K562 (cell line): ENCODE data around the gene GLMP. TPM values are rescaled to one million over a fixed set of nuclear protein-coding genes. Genes with fewer than 3 reads are reported as not detected.

ENCODE experiments used
- ATAC-seq: fragments of 200-7000 bp; cut with Tn5 transposase; 3 replicates; pipeline ENCODE4 v1.9.1; 2020; ENCODE audit warnings: moderate library complexity
- BruUV-seq: library from RNA; stranded (reverse); fragments of 400-500 nt; replicated peaks from 2 replicates; lab custom pipeline; 2021; lab: Mats Ljungman, UMichigan
- CTCF ChIA-PET: fragments of 300-600 bp; formaldehyde crosslinking; extraction: SDS; loops from one replicate; lab custom pipeline; 2021; ENCODE audit warnings: low intra/inter-chr PET ratio; lab: Yijun Ruan, JAX
- POLR2A ChIA-PET: fragments of 300-600, 350-650 bp; sonication (Branson Sonifier 250); formaldehyde crosslinking; extraction: SDS; loops from one replicate; lab custom pipeline; 2021; ENCODE audit warnings: antibody characterized with exemption, inconsistent platforms; lab: Yijun Ruan, JAX
- DNase-seq, 4 experiments: peaks; one replicate each; pipeline versions ENCODE4 v3.0.0 to v3.0.0-alpha.2; 2011 to 2018; ENCODE audit warnings: low spot score in 3 of 4, mixed read lengths in 3 of 4; ENCODE audit errors: extremely low read depth in 1 of 4
- FAIRE-seq: peaks from 2 replicates; lab custom pipeline; 2011; peaks lifted over from hg19 to GRCh38; lab: Jason Lieb, UNC
- H2AFZ ChIP-seq: 2 replicates; pipeline ENCODE4 v1.6.0; 2011; ENCODE audit warnings: low read depth, low read length, control low read depth, inconsistent platforms
- H3K27ac ChIP-seq: fragments of 200-600 bp; 3 replicates; pipeline ENCODE4 v1.8.0; 2011; ENCODE audit warnings: low read depth, mild to moderate bottlenecking, control low read depth, inconsistent platforms, low read length, moderate library complexity, mixed read lengths; ENCODE audit errors: extremely low read depth
- H3K27me3 ChIP-seq, 2 experiments: fragments of 300-600 bp in 1 of 2; 2 replicates in 1 of 2; 3 replicates in 1 of 2; pipeline versions ENCODE4 v1.6.0 to v1.8.0; 2011; ENCODE audit warnings: inconsistent platforms in 2 of 2, low read length in 2 of 2, mild to moderate bottlenecking in 1 of 2, mixed read lengths in 1 of 2, moderate library complexity in 1 of 2; ENCODE audit not compliant: control insufficient read depth in 2 of 2, insufficient read depth in 2 of 2
- H3K36me3 ChIP-seq: fragments of 300-600 bp; 3 replicates; pipeline ENCODE4 v1.8.0; 2011; ENCODE audit warnings: mild to moderate bottlenecking, low read length, inconsistent platforms; ENCODE audit not compliant: control insufficient read depth, insufficient read depth
- H3K4me1 ChIP-seq, 2 experiments: fragments of 200-600 bp in 1 of 2; replicated peaks in 1 of 2; 2 replicates in 1 of 2; 3 replicates in 1 of 2; pipeline versions ENCODE4 v1.5.1 to v1.8.0; 2011; ENCODE audit warnings: inconsistent platforms in 2 of 2, low read length in 2 of 2, mild to moderate bottlenecking in 1 of 2, mixed read lengths in 1 of 2, moderate library complexity in 1 of 2; ENCODE audit not compliant: control insufficient read depth in 2 of 2, insufficient read depth in 2 of 2
- H3K4me2 ChIP-seq: 2 replicates; pipeline ENCODE4 v1.6.1; 2011; ENCODE audit warnings: low read length, control low read depth, inconsistent platforms, mixed read lengths; ENCODE audit not compliant: insufficient read depth
- H3K4me3 ChIP-seq: fragments of 200-600 bp; sonication (generic), shearing (Covaris generic); 2 replicates; pipeline ENCODE4 v1.5.1; 2016; ENCODE audit warnings: control low read depth, inconsistent platforms
- H3K79me2 ChIP-seq: fragments of 200-600 bp; 3 replicates; pipeline ENCODE4 v1.8.0; 2011; ENCODE audit warnings: low read length, inconsistent platforms; ENCODE audit not compliant: control insufficient read depth, insufficient read depth
- H3K9ac ChIP-seq, 2 experiments: 2 replicates each; pipeline versions ENCODE4 v1.6.0 to v1.6.1; 2011; ENCODE audit warnings: low read depth in 2 of 2, low read length in 2 of 2, control low read depth in 1 of 2, inconsistent platforms in 1 of 2, mild to moderate bottlenecking in 1 of 2, mixed read lengths in 1 of 2; ENCODE audit not compliant: insufficient read depth in 1 of 2
- H3K9me1 ChIP-seq: one replicate; pipeline ENCODE4 v1.6.0; 2011; ENCODE audit warnings: inconsistent platforms, mild to moderate bottlenecking, low read length, moderate library complexity; ENCODE audit not compliant: control insufficient read depth, insufficient read depth
- H3K9me3 ChIP-seq: replicated peaks from 2 replicates; pipeline ENCODE4 v1.5.1; 2011; ENCODE audit warnings: low read depth, low read length, inconsistent platforms; ENCODE audit not compliant: control insufficient read depth, insufficient read depth
- H4K20me1 ChIP-seq: replicated peaks from 2 replicates; pipeline ENCODE4 v1.6.1; 2011; ENCODE audit warnings: low read length, inconsistent platforms, mixed read lengths; ENCODE audit not compliant: control insufficient read depth, insufficient read depth
- EWSR1 ChIP-seq: fragments of 450-650 bp; IDR thresholded peaks from 2 replicates; pipeline ENCODE4 v1.6.1; 2018; ENCODE audit warnings: borderline replicate concordance, mild to moderate bottlenecking, low read depth, moderate library complexity; ENCODE audit not compliant: partially characterized antibody
- HNRNPK ChIP-seq: fragments of 200-400 bp; formaldehyde crosslinking; IDR thresholded peaks from one replicate; pipeline ENCODE4 v1.6.1; 2018; ENCODE audit warnings: mild to moderate bottlenecking, low read depth, low read length; ENCODE audit not compliant: poor library complexity, severe bottlenecking
- HOMEZ ChIP-seq: fragments of 250-450 bp; sonication (Bioruptor Pico); IDR thresholded peaks from 2 replicates; pipeline ENCODE4 v1.4.0; 2020; ENCODE audit warnings: mild to moderate bottlenecking, moderate library complexity
- MECOM ChIP-seq: fragments of 250-450 bp; sonication (Bioruptor Pico); IDR thresholded peaks from 2 replicates; pipeline ENCODE4 v1.8.0; 2022; ENCODE audit warnings: inconsistent platforms
- MEF2D ChIP-seq: conservative IDR thresholded peaks from 2 replicates; pipeline ENCODE4 v1.6.1; 2016; ENCODE audit warnings: low read depth, missing genetic modification characterization, missing compliant biosample characterization
- NFATC3 ChIP-seq: fragments of 450-650 bp; IDR thresholded peaks from 2 replicates; pipeline ENCODE4 v1.6.1; 2017; ENCODE audit warnings: mild to moderate bottlenecking
- PHB2 ChIP-seq: fragments of 450-650 bp; IDR thresholded peaks from 2 replicates; pipeline ENCODE4 v1.6.1; 2017; ENCODE audit warnings: low read depth
- PML ChIP-seq: IDR thresholded peaks from 2 replicates; pipeline ENCODE4 v1.6.1; 2012; ENCODE audit warnings: low read length, inconsistent platforms
- PPARD ChIP-seq: fragments of 250-450 bp; sonication (Bioruptor Pico); IDR thresholded peaks from 2 replicates; pipeline ENCODE4 v1.8.0; 2022; ENCODE audit warnings: inconsistent platforms, mild to moderate bottlenecking, moderate library complexity
- PRDM10 ChIP-seq: fragments of 450-650 bp; IDR thresholded peaks from 2 replicates; pipeline ENCODE4 v1.6.1; 2018; ENCODE audit not compliant: partially characterized antibody
- RBM17 ChIP-seq: fragments of 200-400 bp; formaldehyde crosslinking; IDR thresholded peaks from 2 replicates; pipeline ENCODE4 v1.6.1; 2017; ENCODE audit warnings: low read depth, mild to moderate bottlenecking, low read length, borderline replicate concordance
- TCF7L2 ChIP-seq: fragments of 150-350 bp; IDR thresholded peaks from 2 replicates; pipeline ENCODE4 v1.6.1; 2016; ENCODE audit warnings: low read depth, mild to moderate bottlenecking, low read length, moderate library complexity
- in situ Hi-C: fragments of 300-500 bp; cut with MboI; formaldehyde crosslinking; loops from 4 replicates; pipeline ENCODE4 v1.15.0; 2018; ENCODE audit warnings: inconsistent platforms, mixed read lengths
- intact Hi-C: fragments of 100-400 bp; cut with micrococcal nuclease; formaldehyde crosslinking; loops from 2 replicates; pipeline ENCODE4 v1.14.2; 2022
- polyA plus RNA-seq, 8 experiments: library from polyadenylated mRNA; depleted of rRNA in 4 of 8; stranded (reverse) in 5 of 8; unstranded in 3 of 8; fragments of >200 nt; fragmentation: Nextera tagmentation in 2 of 8; fragmentation: Illumina TruSeq in 1 of 8; extraction: Ambion mirVana in 2 of 8; extraction: Trizol in 1 of 8; gene quantifications; 2 replicates each; pipeline versions ENCODE4 v1.2.1 to v1.2.3, GENCODE V29; 2011 to 2014; ENCODE audit warnings: inconsistent platforms in 1 of 8, missing spikeins in 1 of 8
- total RNA-seq, 7 experiments: library from RNA; depleted of rRNA in 6 of 7; stranded (reverse); fragments of >200 nt in 6 of 7; fragmentation: Illumina TruSeq in 2 of 7; extraction: Trizol in 2 of 7; gene quantifications; 2 replicates each; pipeline versions ENCODE4 v1.2.1 to v1.2.3, GENCODE V29; 2011 to 2021; ENCODE audit warnings: low replicate concordance in 1 of 7
- TF ChIP-seq, protein P1 (sequence below): fragments of 250-450 bp; sonication (Bioruptor Pico); IDR thresholded peaks from 2 replicates; pipeline ENCODE4 v1.5.0; 2022; ENCODE audit warnings: mild to moderate bottlenecking
- TF ChIP-seq, protein P2 (sequence below): sonication (generic); formaldehyde crosslinking; IDR thresholded peaks from 2 replicates; pipeline ENCODE4 v1.8.1; 2022; ENCODE audit warnings: missing genetic modification reagents

Gene GLMP
- total and polyA plus RNA-seq, 9 of the 15 experiments (the other 6 are each of a cell fraction or from before 2014, with no cell fraction given) = 8.3 to 28.2 (median 22.4) TPM

- in situ Hi-C loops = no loop called here
- POLR2A ChIA-PET = interaction anchor here (0.7 to 1.0 kb wide), 3 partner anchors 18 to 33 kb away, joined by 3 read pairs; partner anchors contain the start of gene PAQR6
Observed at GRCh38 chr1:156276532-156276931, 18.9 kb downstream of the GLMP start.

More at GRCh38 chr1:156276532-156276931, 18.9 kb downstream of the GLMP start:
- FAIRE-seq (no peak), ATAC-seq (no peak), DNase-seq (no peak)
- intact Hi-C loops = no loop called here
- peaks cover 94% of the 10 kb centered on the region for H3K36me3 ChIP-seq
- H4K20me1 ChIP-seq = peaks cover 11% of the 10 kb centered on the region; the same call in 1 of the 2 replicates
- H3K4me2 ChIP-seq = no peak overlapping the region
- H3K27me3 ChIP-seq = no peaks in the 10 kb centered on the region
- no peak overlapping the region for H3K27ac ChIP-seq
- H3K9me3 ChIP-seq = no peaks in the 10 kb centered on the region
- CTCF ChIA-PET = no interaction called here
- no peak overlapping the region for H3K4me3 ChIP-seq
- H3K4me1 ChIP-seq = peaks cover 0 to 6% of the 10 kb centered on the region in 2 experiments; a peak in 3 of 5 replicates
- H3K9ac ChIP-seq = no peak overlapping the region
- peaks cover 31% of the 10 kb centered on the region for H3K79me2 ChIP-seq
- H2AFZ ChIP-seq = no peak overlapping the region
- TF ChIP-seq PPARD (CRISPR knock-in tag) = no peak
- no peak for TF ChIP-seq PRDM10
- TF ChIP-seq RBM17 = no peak
- TF ChIP-seq, protein P1, sequence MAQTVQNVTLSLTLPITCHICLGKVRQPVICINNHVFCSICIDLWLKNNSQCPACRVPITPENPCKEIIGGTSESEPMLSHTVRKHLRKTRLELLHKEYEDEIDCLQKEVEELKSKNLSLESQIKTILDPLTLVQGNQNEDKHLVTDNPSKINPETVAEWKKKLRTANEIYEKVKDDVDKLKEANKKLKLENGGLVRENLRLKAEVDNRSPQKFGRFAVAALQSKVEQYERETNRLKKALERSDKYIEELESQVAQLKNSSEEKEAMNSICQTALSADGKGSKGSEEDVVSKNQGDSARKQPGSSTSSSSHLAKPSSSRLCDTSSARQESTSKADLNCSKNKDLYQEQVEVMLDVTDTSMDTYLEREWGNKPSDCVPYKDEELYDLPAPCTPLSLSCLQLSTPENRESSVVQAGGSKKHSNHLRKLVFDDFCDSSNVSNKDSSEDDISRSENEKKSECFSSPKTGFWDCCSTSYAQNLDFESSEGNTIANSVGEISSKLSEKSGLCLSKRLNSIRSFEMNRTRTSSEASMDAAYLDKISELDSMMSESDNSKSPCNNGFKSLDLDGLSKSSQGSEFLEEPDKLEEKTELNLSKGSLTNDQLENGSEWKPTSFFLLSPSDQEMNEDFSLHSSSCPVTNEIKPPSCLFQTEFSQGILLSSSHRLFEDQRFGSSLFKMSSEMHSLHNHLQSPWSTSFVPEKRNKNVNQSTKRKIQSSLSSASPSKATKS (CRISPR knock-in tag) = no peak
- no peak for TF ChIP-seq PHB2
- TF ChIP-seq PML = no peak
- TF ChIP-seq TCF7L2 = no peak
- no peak for TF ChIP-seq EWSR1
- no peak for TF ChIP-seq MECOM (CRISPR knock-in tag)
- no peak for TF ChIP-seq NFATC3
- TF ChIP-seq HNRNPK = no peak
- no peak for TF ChIP-seq MEF2D (tag)
- TF ChIP-seq, protein P2, sequence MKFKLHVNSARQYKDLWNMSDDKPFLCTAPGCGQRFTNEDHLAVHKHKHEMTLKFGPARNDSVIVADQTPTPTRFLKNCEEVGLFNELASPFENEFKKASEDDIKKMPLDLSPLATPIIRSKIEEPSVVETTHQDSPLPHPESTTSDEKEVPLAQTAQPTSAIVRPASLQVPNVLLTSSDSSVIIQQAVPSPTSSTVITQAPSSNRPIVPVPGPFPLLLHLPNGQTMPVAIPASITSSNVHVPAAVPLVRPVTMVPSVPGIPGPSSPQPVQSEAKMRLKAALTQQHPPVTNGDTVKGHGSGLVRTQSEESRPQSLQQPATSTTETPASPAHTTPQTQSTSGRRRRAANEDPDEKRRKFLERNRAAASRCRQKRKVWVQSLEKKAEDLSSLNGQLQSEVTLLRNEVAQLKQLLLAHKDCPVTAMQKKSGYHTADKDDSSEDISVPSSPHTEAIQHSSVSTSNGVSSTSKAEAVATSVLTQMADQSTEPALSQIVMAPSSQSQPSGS (CRISPR knock-in tag) = no peak
- TF ChIP-seq HOMEZ = no peak
- BruUV-seq = no TSS peak
- no peaks in the 10 kb centered on the region for H3K9me1 ChIP-seq
